K562 (cell line): ENCODE data around the gene PLEK2. TPM values are rescaled to one million over a fixed set of nuclear protein-coding genes. Genes with fewer than 3 reads are reported as not detected.

Experiments
- ATF1 ChIP-seq, 2 experiments: fragments of 450-650 bp in 1 of 2; IDR thresholded peaks; 2 replicates each; pipeline ENCODE4 v1.6.1; 2016; ENCODE audit warnings: missing compliant biosample characterization in 1 of 2, missing genetic modification characterization in 1 of 2
- CCAR2 ChIP-seq: fragments of 200-400 bp; formaldehyde crosslinking; IDR thresholded peaks from 2 replicates; pipeline ENCODE4 v1.6.1; 2017; ENCODE audit warnings: mild to moderate bottlenecking, low read depth, low read length
- HDAC1 ChIP-seq, 2 experiments: fragments of 450-650 bp; IDR thresholded peaks; 2 replicates each; pipeline ENCODE4 v1.6.1; 2016 to 2017; ENCODE audit warnings: inconsistent platforms in 1 of 2, mild to moderate bottlenecking in 1 of 2, moderate library complexity in 1 of 2
- HMG20B ChIP-seq: fragments of 250-450 bp; sonication (Bioruptor Pico); IDR thresholded peaks from 2 replicates; pipeline ENCODE4 v1.5.0; 2021; ENCODE audit warnings: mild to moderate bottlenecking
- MCM3 ChIP-seq: fragments of 450-650 bp; IDR thresholded peaks from 2 replicates; pipeline ENCODE4 v1.6.1; 2016
- PRMT5 ChIP-seq: sonication (generic); formaldehyde crosslinking; IDR thresholded peaks from 2 replicates; pipeline ENCODE4 v1.5.0; 2020; ENCODE audit warnings: missing genetic modification reagents
- RUNX1 ChIP-seq: sonication (generic); IDR thresholded peaks from 2 replicates; pipeline ENCODE4 v1.6.1; 2016; ENCODE audit warnings: antibody characterized with exemption, low read depth
- TOE1 ChIP-seq, 2 experiments: fragments of 450-650 bp in 1 of 2; sonication (generic) in 1 of 2; formaldehyde crosslinking in 1 of 2; IDR thresholded peaks; 2 replicates each; pipeline versions ENCODE4 v1.7.1 to v1.8.0; 2016 to 2022; ENCODE audit warnings: borderline replicate concordance in 2 of 2, mild to moderate bottlenecking in 2 of 2, antibody characterized with exemption in 1 of 2, inconsistent platforms in 1 of 2, low read depth in 1 of 2, missing genetic modification reagents in 1 of 2, moderate library complexity in 1 of 2
- ZNF134 ChIP-seq: fragments of 250-450 bp; sonication (Bioruptor Pico); conservative IDR thresholded peaks from 2 replicates; pipeline ENCODE4 v1.4.0; 2020
- ZNF41 ChIP-seq: fragments of 250-450 bp; sonication (Bioruptor Pico); conservative IDR thresholded peaks from 2 replicates; pipeline ENCODE4 v1.4.0; 2020; ENCODE audit warnings: mild to moderate bottlenecking
- polyA plus RNA-seq, 8 experiments: library from polyadenylated mRNA; depleted of rRNA in 4 of 8; stranded (reverse) in 5 of 8; unstranded in 3 of 8; fragments of >200 nt; fragmentation: Nextera tagmentation in 2 of 8; fragmentation: Illumina TruSeq in 1 of 8; extraction: Ambion mirVana in 2 of 8; extraction: Trizol in 1 of 8; gene quantifications; 2 replicates each; pipeline versions ENCODE4 v1.2.1 to v1.2.3, GENCODE V29; 2011 to 2014; ENCODE audit warnings: inconsistent platforms in 1 of 8, missing spikeins in 1 of 8
- total RNA-seq, 7 experiments: library from RNA; depleted of rRNA in 6 of 7; stranded (reverse); fragments of >200 nt in 6 of 7; fragmentation: Illumina TruSeq in 2 of 7; extraction: Trizol in 2 of 7; gene quantifications; 2 replicates each; pipeline versions ENCODE4 v1.2.1 to v1.2.3, GENCODE V29; 2011 to 2021; ENCODE audit warnings: low replicate concordance in 1 of 7
- TF ChIP-seq, protein P1 (sequence below): IDR thresholded peaks from 2 replicates; pipeline ENCODE4 v1.6.1; 2011; ENCODE audit warnings: borderline replicate concordance, low read depth, mild to moderate bottlenecking, moderate library complexity, low read length; ENCODE audit not compliant: insufficient read depth, poor library complexity, severe bottlenecking
- TF ChIP-seq, protein P2 (sequence below): IDR thresholded peaks from 3 replicates; pipeline ENCODE4 v1.6.1; 2011; ENCODE audit warnings: borderline replicate concordance, mild to moderate bottlenecking, moderate library complexity; ENCODE audit not compliant: insufficient read length; ENCODE audit errors: extremely low read depth
- TF ChIP-seq, protein P3 (sequence below): fragments of 250-450 bp; sonication (Bioruptor Pico); IDR thresholded peaks from 2 replicates; pipeline ENCODE4 v1.8.0; 2022; ENCODE audit warnings: inconsistent platforms, mild to moderate bottlenecking, moderate library complexity, borderline replicate concordance

Gene PLEK2
- total and polyA plus RNA-seq, 9 of the 15 experiments (the other 6 are each of a cell fraction or from before 2014, with no cell fraction given): not detected

DNA sequence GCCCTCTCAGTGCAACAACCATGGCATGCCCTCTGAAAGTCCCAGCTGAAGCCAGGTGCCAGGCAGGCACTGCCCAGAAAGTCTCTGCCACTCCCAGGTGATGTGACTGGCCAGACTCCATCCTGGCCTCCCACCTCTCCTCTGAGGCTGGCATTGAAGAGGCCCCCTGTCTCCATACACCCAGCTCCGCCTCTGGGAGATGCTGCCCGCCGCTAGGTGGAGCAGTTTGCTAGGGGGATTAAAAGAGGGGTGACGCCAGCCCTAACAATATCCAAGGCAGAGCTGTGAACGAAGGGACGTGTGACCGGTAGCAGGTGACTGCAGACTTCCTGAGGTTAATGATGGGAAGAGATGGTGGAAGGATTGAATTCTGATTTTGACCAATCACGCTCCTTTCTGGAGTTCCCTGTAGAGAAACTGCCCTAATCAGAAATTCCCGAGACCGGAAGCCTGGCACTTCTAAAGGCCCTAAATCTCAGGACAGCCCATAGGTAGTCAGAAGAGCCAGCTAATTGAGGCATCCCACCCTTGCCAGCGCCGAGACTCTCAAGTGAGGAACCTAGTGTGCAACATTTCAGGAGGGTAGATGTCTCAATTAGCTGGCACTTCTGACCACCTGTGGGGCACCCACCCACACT, 8.3 kb upstream of the PLEK2 start (continued):
- TF ChIP-seq, protein P1, sequence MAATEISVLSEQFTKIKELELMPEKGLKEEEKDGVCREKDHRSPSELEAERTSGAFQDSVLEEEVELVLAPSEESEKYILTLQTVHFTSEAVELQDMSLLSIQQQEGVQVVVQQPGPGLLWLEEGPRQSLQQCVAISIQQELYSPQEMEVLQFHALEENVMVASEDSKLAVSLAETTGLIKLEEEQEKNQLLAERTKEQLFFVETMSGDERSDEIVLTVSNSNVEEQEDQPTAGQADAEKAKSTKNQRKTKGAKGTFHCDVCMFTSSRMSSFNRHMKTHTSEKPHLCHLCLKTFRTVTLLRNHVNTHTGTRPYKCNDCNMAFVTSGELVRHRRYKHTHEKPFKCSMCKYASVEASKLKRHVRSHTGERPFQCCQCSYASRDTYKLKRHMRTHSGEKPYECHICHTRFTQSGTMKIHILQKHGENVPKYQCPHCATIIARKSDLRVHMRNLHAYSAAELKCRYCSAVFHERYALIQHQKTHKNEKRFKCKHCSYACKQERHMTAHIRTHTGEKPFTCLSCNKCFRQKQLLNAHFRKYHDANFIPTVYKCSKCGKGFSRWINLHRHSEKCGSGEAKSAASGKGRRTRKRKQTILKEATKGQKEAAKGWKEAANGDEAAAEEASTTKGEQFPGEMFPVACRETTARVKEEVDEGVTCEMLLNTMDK: peak; percentile 59
- TF ChIP-seq ZNF134: no peak
- TF ChIP-seq, protein P2, sequence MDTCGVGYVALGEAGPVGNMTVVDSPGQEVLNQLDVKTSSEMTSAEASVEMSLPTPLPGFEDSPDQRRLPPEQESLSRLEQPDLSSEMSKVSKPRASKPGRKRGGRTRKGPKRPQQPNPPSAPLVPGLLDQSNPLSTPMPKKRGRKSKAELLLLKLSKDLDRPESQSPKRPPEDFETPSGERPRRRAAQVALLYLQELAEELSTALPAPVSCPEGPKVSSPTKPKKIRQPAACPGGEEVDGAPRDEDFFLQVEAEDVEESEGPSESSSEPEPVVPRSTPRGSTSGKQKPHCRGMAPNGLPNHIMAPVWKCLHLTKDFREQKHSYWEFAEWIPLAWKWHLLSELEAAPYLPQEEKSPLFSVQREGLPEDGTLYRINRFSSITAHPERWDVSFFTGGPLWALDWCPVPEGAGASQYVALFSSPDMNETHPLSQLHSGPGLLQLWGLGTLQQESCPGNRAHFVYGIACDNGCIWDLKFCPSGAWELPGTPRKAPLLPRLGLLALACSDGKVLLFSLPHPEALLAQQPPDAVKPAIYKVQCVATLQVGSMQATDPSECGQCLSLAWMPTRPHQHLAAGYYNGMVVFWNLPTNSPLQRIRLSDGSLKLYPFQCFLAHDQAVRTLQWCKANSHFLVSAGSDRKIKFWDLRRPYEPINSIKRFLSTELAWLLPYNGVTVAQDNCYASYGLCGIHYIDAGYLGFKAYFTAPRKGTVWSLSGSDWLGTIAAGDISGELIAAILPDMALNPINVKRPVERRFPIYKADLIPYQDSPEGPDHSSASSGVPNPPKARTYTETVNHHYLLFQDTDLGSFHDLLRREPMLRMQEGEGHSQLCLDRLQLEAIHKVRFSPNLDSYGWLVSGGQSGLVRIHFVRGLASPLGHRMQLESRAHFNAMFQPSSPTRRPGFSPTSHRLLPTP: no peak
- no peak for TF ChIP-seq RUNX1
- TF ChIP-seq, protein P3, sequence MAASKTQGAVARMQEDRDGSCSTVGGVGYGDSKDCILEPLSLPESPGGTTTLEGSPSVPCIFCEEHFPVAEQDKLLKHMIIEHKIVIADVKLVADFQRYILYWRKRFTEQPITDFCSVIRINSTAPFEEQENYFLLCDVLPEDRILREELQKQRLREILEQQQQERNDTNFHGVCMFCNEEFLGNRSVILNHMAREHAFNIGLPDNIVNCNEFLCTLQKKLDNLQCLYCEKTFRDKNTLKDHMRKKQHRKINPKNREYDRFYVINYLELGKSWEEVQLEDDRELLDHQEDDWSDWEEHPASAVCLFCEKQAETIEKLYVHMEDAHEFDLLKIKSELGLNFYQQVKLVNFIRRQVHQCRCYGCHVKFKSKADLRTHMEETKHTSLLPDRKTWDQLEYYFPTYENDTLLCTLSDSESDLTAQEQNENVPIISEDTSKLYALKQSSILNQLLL (CRISPR knock-in tag): no peak
- TF ChIP-seq PRMT5: no peak
- no peak for TF ChIP-seq CCAR2
- TF ChIP-seq ATF1 (CRISPR knock-in tag; IDR thresholded peaks at IDR 0.05): no peak
- TF ChIP-seq ATF1 (tag; IDR thresholded peaks at IDR 0.05): no peak
- no peak for TF ChIP-seq HMG20B (CRISPR knock-in tag)
- no peak for TF ChIP-seq HDAC1 (IDR thresholded peaks at IDR 0.05)
- no peak for TF ChIP-seq MCM3
- TF ChIP-seq TOE1 (IDR thresholded peaks at IDR 0.05; ENCODE audit: borderline replicate concordance): no peak
- no peak for TF ChIP-seq TOE1 (CRISPR knock-in tag; IDR thresholded peaks at IDR 0.05; ENCODE audit: borderline replicate concordance, low read depth)
- TF ChIP-seq ZNF41 (CRISPR knock-in tag): no peak
- TF ChIP-seq, all 486 proteins: peak for 20
